ENCODE data around the gene RPS15.

GRCh38 chr19:1469255-1470054 is 31.3 kb downstream of the RPS15 start:
- TF ChIP-seq CTCF (IDR thresholded peaks at IDR 0.05; ENCODE audit: low read depth, low read length, missing input control) (no peak), EGR1 (IDR thresholded peaks at IDR 0.05; ENCODE audit: low read depth in 2 of 2) (no peak), MAX (IDR thresholded peaks at IDR 0.05) (no peak), TAF1 (conservative IDR thresholded peaks at IDR 0.05) (no peak), JUND (IDR thresholded peaks at IDR 0.05) (no peak)
- TF ChIP-seq, protein P1, sequence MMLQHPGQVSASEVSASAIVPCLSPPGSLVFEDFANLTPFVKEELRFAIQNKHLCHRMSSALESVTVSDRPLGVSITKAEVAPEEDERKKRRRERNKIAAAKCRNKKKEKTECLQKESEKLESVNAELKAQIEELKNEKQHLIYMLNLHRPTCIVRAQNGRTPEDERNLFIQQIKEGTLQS (IDR thresholded peaks at IDR 0.05), result no peak
